ENCODE results near the gene SLC25A5. TPM values are rescaled to one million over a fixed set of nuclear protein-coding genes. Genes with fewer than 3 reads are reported as not detected.

The SLC25A5 gene
- total and polyA plus RNA-seq, 10 of the 15 experiments (the other 5 are each of a cell fraction or from before 2014, with no cell fraction given): 361 to 3,863 (median 618) TPM

DNA sequence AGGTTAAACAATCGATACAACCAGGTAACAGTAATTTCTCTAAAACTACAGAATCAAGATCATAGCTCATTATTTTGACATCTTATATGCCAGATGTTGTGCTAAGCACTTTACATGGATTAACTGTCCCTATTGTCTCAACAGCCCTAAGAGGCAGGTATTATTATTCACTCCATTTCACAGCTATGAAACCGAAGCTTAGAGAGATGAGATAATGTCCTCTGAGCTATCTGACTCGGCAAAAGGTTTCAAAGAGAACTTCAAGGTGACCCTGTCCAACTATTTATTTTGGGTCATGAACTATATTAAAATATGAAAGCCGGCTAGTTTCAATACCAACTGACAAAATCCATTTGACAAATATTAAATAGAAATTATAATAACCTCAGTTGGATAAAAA is 10.3 kb downstream of the SLC25A5 start:
- ChIA-PET SMC1A (ENCODE audit: uncharacterized antibody, unreplicated experiment) (interaction anchor here (0.7 to 1.9 kb wide), 8 partner anchors 8 to 311 kb away, joined by 3 to 10 read pairs (median 5); no protein-coding TSS in a partner anchor), POLR2A (interaction anchor here (1.2 to 3.8 kb wide), 2 partner anchors 11 to 128 kb away, joined by 3 to 21 read pairs; partner anchors contain the start of genes NKRF and SLC25A5), CTCF (interaction anchor here (0.9 to 2.1 kb wide), 9 partner anchors 8 to 401 kb away, joined by 3 to 22 read pairs (median 7); no protein-coding TSS in a partner anchor), RAD21 (ENCODE audit: unreplicated experiment) (interaction anchor here (0.6 to 1.8 kb wide), 3 partner anchors 9 to 442 kb away, joined by 3 to 6 read pairs (median 5); no protein-coding TSS in a partner anchor)
- H3K27ac ChIP-seq (ENCODE audit: control insufficient read depth, insufficient read depth): no peak overlapping the region
- no peaks in the 10 kb centered on the region for H4K20me1 ChIP-seq (ENCODE audit: control insufficient read depth, insufficient read depth)
- no peak for FAIRE-seq
- no peaks in the 10 kb centered on the region for H3K79me2 ChIP-seq (ENCODE audit: control insufficient read depth, insufficient read depth, low read length)
- no peaks in the 10 kb centered on the region; the same call in 1 of the 2 replicates for H3K4me1 ChIP-seq (ENCODE audit: control insufficient read depth, insufficient read depth, low read length)
- no peak overlapping the region for H2AFZ ChIP-seq (ENCODE audit: control insufficient read depth, low read depth, low read length)
- H3K27me3 ChIP-seq (replicated peaks in 1 of 2; ENCODE audit: control insufficient read depth in 2 of 2, insufficient read depth in 2 of 2, low read length in 1 of 2): no peaks in the 10 kb centered on the region
- H3K4me3 ChIP-seq: no peak overlapping the region
- no peak for ATAC-seq
- DNase-seq (ENCODE audit: low read depth, low spot score): no peak
- 82% methylated on average over 4 of the region's 4 CpGs for WGBS (ENCODE audit: insufficient coverage, insufficient replicate concordance, low lambda C conversion rate, missing lambda C conversion rate)
- no peaks in the 10 kb centered on the region for H3K36me3 ChIP-seq (ENCODE audit: control insufficient read depth in 2 of 2, insufficient read depth in 2 of 2, low read length in 1 of 2)
- H3K9me3 ChIP-seq (replicated peaks; ENCODE audit: control insufficient read depth, insufficient read depth, low read length): no peaks in the 10 kb centered on the region
- intact Hi-C loops (cut with micrococcal nuclease; ENCODE audit: unreplicated experiment): no loop called here
- in situ Hi-C loops (cut with MboI): no loop called here
- no TSS peak for BruUV-seq (replicated peaks)
- no peak overlapping the region for H3K9ac ChIP-seq (ENCODE audit: control insufficient read depth, insufficient read depth, low read length)
- no peak overlapping the region for H3K4me2 ChIP-seq (ENCODE audit: control insufficient read depth, insufficient read depth)
- TF ChIP-seq MEF2B (IDR thresholded peaks at IDR 0.05; ENCODE audit: partially characterized antibody, poor library complexity, severe bottlenecking) (no peak), USF2 (IDR thresholded peaks at IDR 0.05; ENCODE audit: borderline replicate concordance, low read depth, low read length) (no peak), KDM1A (IDR thresholded peaks at IDR 0.05; ENCODE audit: borderline replicate concordance) (no peak), YBX1 (IDR thresholded peaks at IDR 0.05) (no peak), RELA (IDR thresholded peaks at IDR 0.05; ENCODE audit: borderline replicate concordance, partially characterized antibody) (no peak), LARP7 (IDR thresholded peaks at IDR 0.05) (no peak), ZBTB40 (IDR thresholded peaks at IDR 0.05; ENCODE audit: borderline replicate concordance) (no peak), SIN3A (IDR thresholded peaks at IDR 0.05; ENCODE audit: low read depth, low read length) (no peak), SREBF1 (IDR thresholded peaks at IDR 0.05; ENCODE audit: low read length) (no peak), BRCA1 (IDR thresholded peaks at IDR 0.05; ENCODE audit: low read depth, low read length) (no peak), FOXM1 (IDR thresholded peaks at IDR 0.05; ENCODE audit: low read depth, low read length) (no peak)
- TF ChIP-seq, protein P1, sequence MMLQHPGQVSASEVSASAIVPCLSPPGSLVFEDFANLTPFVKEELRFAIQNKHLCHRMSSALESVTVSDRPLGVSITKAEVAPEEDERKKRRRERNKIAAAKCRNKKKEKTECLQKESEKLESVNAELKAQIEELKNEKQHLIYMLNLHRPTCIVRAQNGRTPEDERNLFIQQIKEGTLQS (IDR thresholded peaks at IDR 0.05; ENCODE audit: borderline replicate concordance, extremely low read depth, low read depth, low read length): no peak
- TF ChIP-seq, protein P2, sequence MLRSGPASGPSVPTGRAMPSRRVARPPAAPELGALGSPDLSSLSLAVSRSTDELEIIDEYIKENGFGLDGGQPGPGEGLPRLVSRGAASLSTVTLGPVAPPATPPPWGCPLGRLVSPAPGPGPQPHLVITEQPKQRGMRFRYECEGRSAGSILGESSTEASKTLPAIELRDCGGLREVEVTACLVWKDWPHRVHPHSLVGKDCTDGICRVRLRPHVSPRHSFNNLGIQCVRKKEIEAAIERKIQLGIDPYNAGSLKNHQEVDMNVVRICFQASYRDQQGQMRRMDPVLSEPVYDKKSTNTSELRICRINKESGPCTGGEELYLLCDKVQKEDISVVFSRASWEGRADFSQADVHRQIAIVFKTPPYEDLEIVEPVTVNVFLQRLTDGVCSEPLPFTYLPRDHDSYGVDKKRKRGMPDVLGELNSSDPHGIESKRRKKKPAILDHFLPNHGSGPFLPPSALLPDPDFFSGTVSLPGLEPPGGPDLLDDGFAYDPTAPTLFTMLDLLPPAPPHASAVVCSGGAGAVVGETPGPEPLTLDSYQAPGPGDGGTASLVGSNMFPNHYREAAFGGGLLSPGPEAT (IDR thresholded peaks at IDR 0.05; ENCODE audit: low read depth): no peak
- TF ChIP-seq, protein P3, sequence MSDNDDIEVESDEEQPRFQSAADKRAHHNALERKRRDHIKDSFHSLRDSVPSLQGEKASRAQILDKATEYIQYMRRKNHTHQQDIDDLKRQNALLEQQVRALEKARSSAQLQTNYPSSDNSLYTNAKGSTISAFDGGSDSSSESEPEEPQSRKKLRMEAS (IDR thresholded peaks at IDR 0.05; ENCODE audit: low read depth, low read length): no peak
